K562 (cell line): ENCODE results near the gene FLAD1. TPM values are rescaled to one million over a fixed set of nuclear protein-coding genes. Genes with fewer than 3 reads are reported as not detected.
A peak's percentile ranks its signal among the peaks of the same experiment; 100 is the strongest.

Experiments
- ARID1B ChIP-seq: fragments of 450-650 bp; IDR thresholded peaks from 2 replicates; pipeline ENCODE4 v1.6.1; 2016; ENCODE audit warnings: antibody characterized with exemption, mild to moderate bottlenecking, inconsistent platforms
- CBFA2T2 ChIP-seq: fragments of 450-650 bp; conservative IDR thresholded peaks from 2 replicates; pipeline ENCODE4 v1.6.1; 2017; ENCODE audit warnings: mild to moderate bottlenecking
- CCNT2 ChIP-seq: IDR thresholded peaks from 2 replicates; pipeline ENCODE4 v1.6.1; 2011; ENCODE audit warnings: borderline replicate concordance, low read depth, mild to moderate bottlenecking, moderate library complexity, mixed read lengths, low read length; ENCODE audit not compliant: insufficient read length; ENCODE audit errors: extremely low read depth
- CXXC5 ChIP-seq: fragments of 250-450 bp; sonication (Bioruptor Pico); IDR thresholded peaks from 2 replicates; pipeline ENCODE4 v1.8.0; 2022; ENCODE audit warnings: inconsistent platforms, mild to moderate bottlenecking, moderate library complexity
- ELF2 ChIP-seq: fragments of 250-450 bp; sonication (Bioruptor Pico); IDR thresholded peaks from 2 replicates; pipeline ENCODE4 v1.5.0; 2021; ENCODE audit warnings: mild to moderate bottlenecking
- ERF ChIP-seq: fragments of 450-650 bp; formaldehyde crosslinking; IDR thresholded peaks from 2 replicates; pipeline ENCODE4 v1.4.0; 2020; ENCODE audit warnings: mild to moderate bottlenecking, mixed read lengths
- NFE2 ChIP-seq: IDR thresholded peaks from 2 replicates; pipeline ENCODE4 v1.6.1; 2014; ENCODE audit warnings: antibody characterized with exemption, low read depth
- SMARCA5 ChIP-seq: fragments of 450-650 bp; IDR thresholded peaks from 2 replicates; pipeline ENCODE4 v1.6.1; 2016
- ZBED1 ChIP-seq: IDR thresholded peaks from 2 replicates; pipeline ENCODE4 v1.6.1; 2014
- polyA plus RNA-seq, 8 experiments: library from polyadenylated mRNA; depleted of rRNA in 4 of 8; stranded (reverse) in 5 of 8; unstranded in 3 of 8; fragments of >200 nt; fragmentation: Nextera tagmentation in 2 of 8; fragmentation: Illumina TruSeq in 1 of 8; extraction: Ambion mirVana in 2 of 8; extraction: Trizol in 1 of 8; gene quantifications; 2 replicates each; pipeline versions ENCODE4 v1.2.1 to v1.2.3, GENCODE V29; 2011 to 2014; ENCODE audit warnings: inconsistent platforms in 1 of 8, missing spikeins in 1 of 8
- total RNA-seq, 7 experiments: library from RNA; depleted of rRNA in 6 of 7; stranded (reverse); fragments of >200 nt in 6 of 7; fragmentation: Illumina TruSeq in 2 of 7; extraction: Trizol in 2 of 7; gene quantifications; 2 replicates each; pipeline versions ENCODE4 v1.2.1 to v1.2.3, GENCODE V29; 2011 to 2021; ENCODE audit warnings: low replicate concordance in 1 of 7
- TF ChIP-seq, protein P1 (sequence below): fragments of 450-650 bp; IDR thresholded peaks from 2 replicates; pipeline ENCODE4 v1.6.1; 2017; ENCODE audit warnings: antibody characterized with exemption, mild to moderate bottlenecking
- TF ChIP-seq, protein P2 (sequence below): sonication (generic); formaldehyde crosslinking; IDR thresholded peaks from 2 replicates; pipeline ENCODE4 v1.8.0; 2022; ENCODE audit warnings: mild to moderate bottlenecking, low read depth, missing genetic modification reagents
- TF ChIP-seq, protein P3 (sequence below): fragments of 450-650 bp; IDR thresholded peaks from 2 replicates; pipeline ENCODE4 v1.6.1; 2016
- TF ChIP-seq, protein P4 (sequence below): fragments of 250-450 bp; sonication (Bioruptor Pico); IDR thresholded peaks from 2 replicates; pipeline ENCODE4 v1.5.0; 2021
- TF ChIP-seq, protein P5 (sequence below): fragments of 200-400 bp; formaldehyde crosslinking; IDR thresholded peaks from 2 replicates; pipeline ENCODE4 v1.6.1; 2017; ENCODE audit warnings: mild to moderate bottlenecking, low read depth, low read length, moderate library complexity
- TF ChIP-seq, protein P6 (sequence below), 2 experiments: fragments of 450-650 bp; IDR thresholded peaks; 2 replicates each; pipeline ENCODE4 v1.6.1; 2016

The FLAD1 gene
- total and polyA plus RNA-seq, 9 of the 15 experiments (the other 6 are each of a cell fraction or from before 2014, with no cell fraction given): 24.9 to 85.8 (median 67.0) TPM

DNA sequence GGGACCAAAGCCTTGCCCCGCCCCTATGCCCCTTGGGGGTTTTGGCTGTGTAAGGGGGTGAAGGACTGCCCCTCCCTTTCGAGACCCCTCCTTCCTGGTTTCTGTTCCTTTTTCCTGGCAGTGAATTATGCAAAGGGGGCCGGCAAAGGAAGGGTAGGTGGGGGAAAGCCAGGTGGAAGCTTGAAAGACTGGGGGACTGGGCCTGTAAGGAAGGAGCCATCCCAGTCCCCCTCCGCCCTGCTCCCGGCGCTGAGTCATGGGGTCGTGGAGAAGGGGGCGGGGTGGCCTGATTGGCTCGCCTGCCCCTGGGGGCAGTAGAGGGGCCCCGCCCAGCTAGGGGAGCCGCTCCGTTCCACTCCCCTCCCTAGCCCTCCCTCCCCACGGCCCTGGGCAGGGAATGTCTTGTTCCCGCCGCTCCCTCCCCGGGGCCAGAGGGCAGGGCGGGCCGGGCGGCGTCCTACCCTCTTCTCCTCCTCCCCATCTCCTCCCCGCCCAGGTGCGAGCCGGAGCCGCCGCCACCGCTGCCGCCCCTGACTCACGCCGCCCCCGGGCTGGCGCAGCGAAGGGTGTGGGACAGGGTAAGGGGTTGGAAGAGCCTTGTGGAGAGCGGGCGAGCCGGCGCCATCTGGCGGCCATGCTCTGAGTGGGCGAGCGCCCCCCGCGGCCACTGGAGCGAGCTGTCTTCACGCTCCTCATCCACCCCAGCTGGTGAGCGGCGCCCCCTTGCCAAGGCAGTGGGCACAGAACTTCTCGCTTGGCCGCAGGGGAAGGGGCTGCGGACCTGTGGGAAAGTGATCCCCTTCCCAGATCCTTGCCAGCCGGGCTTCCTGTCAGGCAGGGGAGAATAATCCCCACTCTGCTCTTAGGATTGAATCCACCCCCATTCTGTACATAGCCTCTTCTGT is 34.1 kb downstream of the FLAD1 start (continued):
- TF ChIP-seq, protein P1, sequence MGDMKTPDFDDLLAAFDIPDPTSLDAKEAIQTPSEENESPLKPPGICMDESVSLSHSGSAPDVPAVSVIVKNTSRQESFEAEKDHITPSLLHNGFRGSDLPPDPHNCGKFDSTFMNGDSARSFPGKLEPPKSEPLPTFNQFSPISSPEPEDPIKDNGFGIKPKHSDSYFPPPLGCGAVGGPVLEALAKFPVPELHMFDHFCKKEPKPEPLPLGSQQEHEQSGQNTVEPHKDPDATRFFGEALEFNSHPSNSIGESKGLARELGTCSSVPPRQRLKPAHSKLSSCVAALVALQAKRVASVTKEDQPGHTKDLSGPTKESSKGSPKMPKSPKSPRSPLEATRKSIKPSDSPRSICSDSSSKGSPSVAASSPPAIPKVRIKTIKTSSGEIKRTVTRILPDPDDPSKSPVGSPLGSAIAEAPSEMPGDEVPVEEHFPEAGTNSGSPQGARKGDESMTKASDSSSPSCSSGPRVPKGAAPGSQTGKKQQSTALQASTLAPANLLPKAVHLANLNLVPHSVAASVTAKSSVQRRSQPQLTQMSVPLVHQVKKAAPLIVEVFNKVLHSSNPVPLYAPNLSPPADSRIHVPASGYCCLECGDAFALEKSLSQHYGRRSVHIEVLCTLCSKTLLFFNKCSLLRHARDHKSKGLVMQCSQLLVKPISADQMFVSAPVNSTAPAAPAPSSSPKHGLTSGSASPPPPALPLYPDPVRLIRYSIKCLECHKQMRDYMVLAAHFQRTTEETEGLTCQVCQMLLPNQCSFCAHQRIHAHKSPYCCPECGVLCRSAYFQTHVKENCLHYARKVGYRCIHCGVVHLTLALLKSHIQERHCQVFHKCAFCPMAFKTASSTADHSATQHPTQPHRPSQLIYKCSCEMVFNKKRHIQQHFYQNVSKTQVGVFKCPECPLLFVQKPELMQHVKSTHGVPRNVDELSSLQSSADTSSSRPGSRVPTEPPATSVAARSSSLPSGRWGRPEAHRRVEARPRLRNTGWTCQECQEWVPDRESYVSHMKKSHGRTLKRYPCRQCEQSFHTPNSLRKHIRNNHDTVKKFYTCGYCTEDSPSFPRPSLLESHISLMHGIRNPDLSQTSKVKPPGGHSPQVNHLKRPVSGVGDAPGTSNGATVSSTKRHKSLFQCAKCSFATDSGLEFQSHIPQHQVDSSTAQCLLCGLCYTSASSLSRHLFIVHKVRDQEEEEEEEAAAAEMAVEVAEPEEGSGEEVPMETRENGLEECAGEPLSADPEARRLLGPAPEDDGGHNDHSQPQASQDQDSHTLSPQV: peak; percentile 92
- TF ChIP-seq, protein P2, sequence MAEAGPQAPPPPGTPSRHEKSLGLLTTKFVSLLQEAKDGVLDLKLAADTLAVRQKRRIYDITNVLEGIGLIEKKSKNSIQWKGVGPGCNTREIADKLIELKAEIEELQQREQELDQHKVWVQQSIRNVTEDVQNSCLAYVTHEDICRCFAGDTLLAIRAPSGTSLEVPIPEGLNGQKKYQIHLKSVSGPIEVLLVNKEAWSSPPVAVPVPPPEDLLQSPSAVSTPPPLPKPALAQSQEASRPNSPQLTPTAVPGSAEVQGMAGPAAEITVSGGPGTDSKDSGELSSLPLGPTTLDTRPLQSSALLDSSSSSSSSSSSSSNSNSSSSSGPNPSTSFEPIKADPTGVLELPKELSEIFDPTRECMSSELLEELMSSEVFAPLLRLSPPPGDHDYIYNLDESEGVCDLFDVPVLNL (CRISPR knock-in tag): 0 out of 2 replicates have a peak, but pooled peaks have one; percentile 40
- TF ChIP-seq, protein P3, sequence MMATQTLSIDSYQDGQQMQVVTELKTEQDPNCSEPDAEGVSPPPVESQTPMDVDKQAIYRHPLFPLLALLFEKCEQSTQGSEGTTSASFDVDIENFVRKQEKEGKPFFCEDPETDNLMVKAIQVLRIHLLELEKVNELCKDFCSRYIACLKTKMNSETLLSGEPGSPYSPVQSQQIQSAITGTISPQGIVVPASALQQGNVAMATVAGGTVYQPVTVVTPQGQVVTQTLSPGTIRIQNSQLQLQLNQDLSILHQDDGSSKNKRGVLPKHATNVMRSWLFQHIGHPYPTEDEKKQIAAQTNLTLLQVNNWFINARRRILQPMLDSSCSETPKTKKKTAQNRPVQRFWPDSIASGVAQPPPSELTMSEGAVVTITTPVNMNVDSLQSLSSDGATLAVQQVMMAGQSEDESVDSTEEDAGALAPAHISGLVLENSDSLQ: no peak
- TF ChIP-seq CBFA2T2 (0 out of 2 replicates have a peak, but pooled peaks have one; percentile 13), CCNT2 (peak; percentile 95), ZBED1 (peak; percentile 72; the same call in 1 of the 2 replicates), SMARCA5 (peak; percentile 45; the same call in 1 of the 2 replicates), CXXC5 (CRISPR knock-in tag) (peak; percentile 89), ELF2 (peak; percentile 74), NFE2 (peak; percentile 78; the same call in 1 of the 2 replicates), ERF (CRISPR knock-in tag) (0 out of 2 replicates have a peak, but pooled peaks have one; percentile 54), ARID1B (peak; percentile 60)
- TF ChIP-seq, protein P4, sequence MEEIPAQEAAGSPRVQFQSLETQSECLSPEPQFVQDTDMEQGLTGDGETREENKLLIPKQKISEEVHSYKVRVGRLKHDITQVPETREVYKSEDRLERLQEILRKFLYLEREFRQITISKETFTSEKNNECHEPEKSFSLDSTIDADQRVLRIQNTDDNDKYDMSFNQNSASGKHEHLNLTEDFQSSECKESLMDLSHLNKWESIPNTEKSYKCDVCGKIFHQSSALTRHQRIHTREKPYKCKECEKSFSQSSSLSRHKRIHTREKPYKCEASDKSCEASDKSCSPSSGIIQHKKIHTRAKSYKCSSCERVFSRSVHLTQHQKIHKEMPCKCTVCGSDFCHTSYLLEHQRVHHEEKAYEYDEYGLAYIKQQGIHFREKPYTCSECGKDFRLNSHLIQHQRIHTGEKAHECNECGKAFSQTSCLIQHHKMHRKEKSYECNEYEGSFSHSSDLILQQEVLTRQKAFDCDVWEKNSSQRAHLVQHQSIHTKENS: no peak
- TF ChIP-seq, protein P5, sequence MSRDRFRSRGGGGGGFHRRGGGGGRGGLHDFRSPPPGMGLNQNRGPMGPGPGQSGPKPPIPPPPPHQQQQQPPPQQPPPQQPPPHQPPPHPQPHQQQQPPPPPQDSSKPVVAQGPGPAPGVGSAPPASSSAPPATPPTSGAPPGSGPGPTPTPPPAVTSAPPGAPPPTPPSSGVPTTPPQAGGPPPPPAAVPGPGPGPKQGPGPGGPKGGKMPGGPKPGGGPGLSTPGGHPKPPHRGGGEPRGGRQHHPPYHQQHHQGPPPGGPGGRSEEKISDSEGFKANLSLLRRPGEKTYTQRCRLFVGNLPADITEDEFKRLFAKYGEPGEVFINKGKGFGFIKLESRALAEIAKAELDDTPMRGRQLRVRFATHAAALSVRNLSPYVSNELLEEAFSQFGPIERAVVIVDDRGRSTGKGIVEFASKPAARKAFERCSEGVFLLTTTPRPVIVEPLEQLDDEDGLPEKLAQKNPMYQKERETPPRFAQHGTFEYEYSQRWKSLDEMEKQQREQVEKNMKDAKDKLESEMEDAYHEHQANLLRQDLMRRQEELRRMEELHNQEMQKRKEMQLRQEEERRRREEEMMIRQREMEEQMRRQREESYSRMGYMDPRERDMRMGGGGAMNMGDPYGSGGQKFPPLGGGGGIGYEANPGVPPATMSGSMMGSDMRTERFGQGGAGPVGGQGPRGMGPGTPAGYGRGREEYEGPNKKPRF: no peak
- TF ChIP-seq, protein P6, sequence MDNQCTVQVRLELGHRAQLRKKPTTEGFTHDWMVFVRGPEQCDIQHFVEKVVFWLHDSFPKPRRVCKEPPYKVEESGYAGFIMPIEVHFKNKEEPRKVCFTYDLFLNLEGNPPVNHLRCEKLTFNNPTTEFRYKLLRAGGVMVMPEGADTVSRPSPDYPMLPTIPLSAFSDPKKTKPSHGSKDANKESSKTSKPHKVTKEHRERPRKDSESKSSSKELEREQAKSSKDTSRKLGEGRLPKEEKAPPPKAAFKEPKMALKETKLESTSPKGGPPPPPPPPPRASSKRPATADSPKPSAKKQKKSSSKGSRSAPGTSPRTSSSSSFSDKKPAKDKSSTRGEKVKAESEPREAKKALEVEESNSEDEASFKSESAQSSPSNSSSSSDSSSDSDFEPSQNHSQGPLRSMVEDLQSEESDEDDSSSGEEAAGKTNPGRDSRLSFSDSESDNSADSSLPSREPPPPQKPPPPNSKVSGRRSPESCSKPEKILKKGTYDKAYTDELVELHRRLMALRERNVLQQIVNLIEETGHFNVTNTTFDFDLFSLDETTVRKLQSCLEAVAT (IDR thresholded peaks at IDR 0.05): peak; percentile 56 to 98; a peak in 3 of 4 replicates
